Measurements from ENCODE around the gene AKT2.

- TF ChIP-seq, protein P1, sequence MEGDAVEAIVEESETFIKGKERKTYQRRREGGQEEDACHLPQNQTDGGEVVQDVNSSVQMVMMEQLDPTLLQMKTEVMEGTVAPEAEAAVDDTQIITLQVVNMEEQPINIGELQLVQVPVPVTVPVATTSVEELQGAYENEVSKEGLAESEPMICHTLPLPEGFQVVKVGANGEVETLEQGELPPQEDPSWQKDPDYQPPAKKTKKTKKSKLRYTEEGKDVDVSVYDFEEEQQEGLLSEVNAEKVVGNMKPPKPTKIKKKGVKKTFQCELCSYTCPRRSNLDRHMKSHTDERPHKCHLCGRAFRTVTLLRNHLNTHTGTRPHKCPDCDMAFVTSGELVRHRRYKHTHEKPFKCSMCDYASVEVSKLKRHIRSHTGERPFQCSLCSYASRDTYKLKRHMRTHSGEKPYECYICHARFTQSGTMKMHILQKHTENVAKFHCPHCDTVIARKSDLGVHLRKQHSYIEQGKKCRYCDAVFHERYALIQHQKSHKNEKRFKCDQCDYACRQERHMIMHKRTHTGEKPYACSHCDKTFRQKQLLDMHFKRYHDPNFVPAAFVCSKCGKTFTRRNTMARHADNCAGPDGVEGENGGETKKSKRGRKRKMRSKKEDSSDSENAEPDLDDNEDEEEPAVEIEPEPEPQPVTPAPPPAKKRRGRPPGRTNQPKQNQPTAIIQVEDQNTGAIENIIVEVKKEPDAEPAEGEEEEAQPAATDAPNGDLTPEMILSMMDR (IDR thresholded peaks at IDR 0.05; ENCODE audit: borderline replicate concordance, extremely low read depth, low read length, poor library complexity, severe bottlenecking): no peak
- no peak for TF ChIP-seq EZH2 (IDR thresholded peaks at IDR 0.05; ENCODE audit: borderline replicate concordance, low read depth, low read length, severe bottlenecking)
Observed at GRCh38 chr19:40315812-40316470, 30.8 kb upstream of the AKT2 start.
